NK-92 treated with Interleukin-12 subunit alpha and Interleukin-12 subunit beta, amount 100 ng/mL, for 24 hours (cell line): ENCODE results near the gene CACNA2D2.

Source experiments
- DNase-seq: peaks from one replicate; lab custom pipeline; 2025; lab: John Stamatoyannopoulos, UW

CACNA2D2 gene

DNA sequence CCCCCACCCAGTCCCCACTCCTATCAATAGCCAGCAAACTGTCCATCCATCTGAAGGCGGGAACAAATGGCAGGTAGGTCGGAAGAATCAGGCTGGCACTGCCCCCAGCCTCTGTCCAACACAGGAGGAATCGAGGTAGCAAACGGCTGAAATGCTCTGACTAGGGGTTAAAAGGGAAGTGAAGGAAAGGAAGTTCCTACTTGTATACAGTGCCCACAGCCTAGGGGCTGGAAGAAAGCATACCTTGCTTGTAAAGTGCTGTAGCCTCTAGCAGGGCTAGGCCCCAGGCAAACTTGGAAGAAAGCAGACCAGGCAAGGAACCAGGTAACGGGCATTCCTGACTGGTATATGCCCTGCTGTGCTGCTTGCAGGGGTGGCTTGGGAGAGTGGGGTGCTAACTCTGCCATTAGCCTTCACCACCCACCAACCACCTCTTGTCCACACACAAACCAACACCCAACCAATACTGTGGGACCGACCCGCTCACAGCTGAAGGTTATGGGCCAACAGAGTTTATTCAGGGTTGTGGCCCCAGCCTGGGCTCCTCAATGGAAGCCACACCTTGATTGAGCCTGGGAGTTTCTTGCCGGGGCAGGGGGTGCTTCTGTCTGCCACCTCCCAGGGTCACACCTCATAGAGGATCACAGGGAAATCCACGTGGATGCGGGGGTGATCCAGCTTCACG lies 177.8 kb downstream of the CACNA2D2 start:
- DNase-seq: no peak

DNA sequence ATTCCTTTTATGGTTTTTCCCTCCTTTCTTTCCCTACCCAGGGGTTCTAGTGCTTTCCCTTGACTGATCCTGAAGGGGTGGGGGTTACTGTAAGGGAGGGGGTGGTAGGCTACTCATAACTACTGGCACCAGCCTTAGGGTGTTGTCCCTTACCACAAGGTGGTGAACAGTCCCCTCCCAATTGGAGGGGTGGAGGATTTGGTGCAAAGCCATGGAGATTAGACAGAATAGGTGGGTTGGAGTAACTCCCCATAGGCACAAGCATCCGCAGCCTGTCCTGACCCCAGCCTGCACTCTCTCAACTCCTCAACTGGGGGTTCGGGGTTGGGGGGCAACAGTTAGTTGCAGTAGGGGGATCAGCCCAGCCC lies 178.3 kb downstream of the CACNA2D2 start:
- no peak for DNase-seq

DNA sequence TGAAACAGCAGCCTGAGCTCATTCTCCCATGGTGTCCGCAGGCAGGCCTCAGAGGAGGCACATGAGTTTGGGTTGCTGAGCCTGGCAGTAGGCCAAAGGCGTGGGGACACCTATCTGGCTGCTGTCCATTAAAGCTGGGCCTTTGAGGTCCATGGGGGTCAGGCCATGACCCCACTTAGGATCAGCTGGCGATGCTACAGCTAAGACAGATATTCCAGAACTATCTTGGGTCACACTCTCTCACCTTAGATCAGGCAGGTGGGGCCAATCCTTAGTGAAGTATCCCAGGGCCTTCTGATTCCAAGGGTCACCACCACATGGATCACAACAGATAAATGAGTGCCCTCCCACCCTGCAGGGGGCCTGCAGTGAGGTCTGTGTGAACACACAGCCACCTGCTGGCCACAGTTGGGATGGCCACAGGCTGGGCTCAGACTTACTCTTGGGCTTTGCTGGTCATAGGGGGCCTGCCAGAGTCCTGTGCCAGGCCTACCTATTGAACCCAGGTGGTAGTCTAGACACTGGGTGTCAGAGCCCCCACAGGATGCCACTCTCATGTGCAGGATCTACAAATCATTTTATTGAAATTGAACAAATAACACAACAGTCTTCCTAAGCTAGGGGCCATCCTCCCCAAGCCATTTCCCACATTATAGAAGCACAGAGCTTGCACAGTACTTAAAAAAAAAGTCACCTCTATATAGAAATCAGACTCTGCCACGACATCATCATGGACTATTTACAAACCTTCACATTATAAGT lies 178.9 kb downstream of the CACNA2D2 start:
- no peak for DNase-seq

DNA sequence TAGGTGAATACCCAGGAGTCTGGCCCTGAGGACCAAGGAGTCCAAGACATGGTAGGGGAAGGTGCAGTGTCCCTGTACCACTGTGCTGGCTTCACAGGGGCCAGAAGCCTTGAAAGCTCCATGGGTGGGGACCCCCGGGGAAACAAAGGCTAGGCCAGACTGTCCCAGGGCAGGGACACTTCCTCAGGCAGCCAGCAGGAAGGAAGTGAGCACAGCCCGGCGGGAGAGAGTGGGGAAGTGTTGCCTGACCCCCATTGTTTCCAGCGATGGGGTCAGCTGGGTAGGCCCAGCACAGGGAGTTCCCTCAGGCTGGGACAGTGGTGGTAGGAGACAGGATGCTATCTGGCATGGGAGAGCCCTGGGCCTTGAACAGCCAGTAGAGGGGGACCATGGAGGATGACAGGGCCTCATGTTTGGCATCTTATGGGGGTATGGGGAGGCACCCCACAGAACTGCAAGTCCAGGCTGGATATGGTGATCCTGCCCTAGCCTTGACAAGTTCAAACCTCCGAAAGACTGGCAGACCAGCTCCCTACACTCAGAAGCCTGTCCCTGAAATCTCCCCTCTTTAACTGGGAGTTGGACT lies 179.7 kb downstream of the CACNA2D2 start:
- no peak for DNase-seq

DNA sequence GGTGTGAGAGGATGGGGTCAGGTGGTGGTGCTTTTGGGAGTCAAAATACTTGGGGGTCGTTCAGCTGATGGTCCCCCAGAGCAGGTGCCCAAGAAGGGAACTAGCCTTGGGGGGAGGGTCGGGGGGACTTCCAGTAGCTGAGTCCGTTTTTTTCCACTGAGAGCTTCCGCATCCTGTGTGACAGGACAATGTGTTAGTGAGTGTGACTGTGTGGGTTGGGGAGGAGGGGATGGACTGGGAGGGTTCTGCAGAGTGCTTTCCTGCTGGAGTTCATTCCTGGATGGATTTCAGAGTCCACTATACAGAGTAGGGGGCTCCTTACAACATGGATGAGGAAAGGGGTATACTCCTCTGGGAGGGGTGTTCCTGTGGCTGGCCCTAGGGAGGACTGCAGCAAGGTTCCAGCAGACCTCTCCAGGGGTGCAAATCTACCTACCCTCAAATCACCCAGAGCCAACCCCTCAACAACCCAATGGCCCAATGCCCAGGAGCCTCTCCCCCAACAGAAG lies 180.3 kb downstream of the CACNA2D2 start:
- DNase-seq: no peak

DNA sequence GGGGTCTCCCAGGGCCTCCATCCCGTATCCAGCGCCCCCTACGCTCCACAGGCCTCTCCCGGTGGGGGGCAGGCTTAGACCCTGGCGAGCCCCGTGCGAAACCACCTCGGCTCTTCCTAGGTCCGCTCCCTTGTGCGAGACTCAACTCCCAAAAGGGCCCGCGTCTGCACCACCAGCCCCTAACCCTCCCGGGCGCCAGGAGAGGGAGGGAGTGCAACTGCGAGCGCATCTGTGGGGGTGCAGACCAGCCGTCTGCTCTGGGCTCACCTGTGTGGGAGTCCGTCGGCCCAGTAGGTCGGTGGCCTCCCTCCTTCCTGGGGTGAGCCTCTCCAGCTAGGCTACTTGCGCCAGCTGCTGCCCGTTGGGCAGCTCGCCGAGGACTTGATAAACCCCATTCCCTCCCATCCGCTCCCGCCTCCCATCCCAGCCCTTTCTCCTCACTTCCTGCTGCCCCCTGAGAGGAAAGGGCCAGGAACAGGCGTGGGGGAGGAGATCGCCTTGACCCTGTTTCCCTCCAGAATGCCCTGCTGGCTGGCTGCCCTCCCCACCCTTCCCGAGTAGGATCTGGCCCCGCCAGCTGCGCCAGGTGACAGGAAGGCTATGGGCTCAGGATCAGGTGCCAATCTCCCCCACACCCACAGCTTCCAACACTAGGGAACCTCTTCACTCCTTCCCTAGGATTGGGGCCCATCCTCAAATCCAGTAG lies 180.9 kb downstream of the CACNA2D2 start, which contains the start of gene HYAL2:
Gene HYAL2, minus strand, starts transcription at position 360 of the 706 bp plus-strand sequence. CDS start 2,256 bp downstream, outside the sequence.
- DNase-seq: no peak

DNA sequence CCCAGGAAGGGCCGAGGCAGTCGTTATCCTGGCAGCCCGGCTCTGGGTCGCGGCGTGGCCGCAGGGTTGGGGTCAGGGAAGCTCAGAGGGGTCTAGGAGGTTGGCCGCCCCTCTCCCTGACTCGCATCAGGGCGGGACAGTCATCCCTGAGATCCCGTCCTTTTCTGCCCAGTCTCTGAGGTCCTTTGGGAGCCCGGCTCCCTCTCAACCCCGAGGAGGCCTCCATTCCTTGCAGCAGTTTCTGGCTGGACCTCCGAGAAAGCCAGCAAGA lies 181.4 kb downstream of the CACNA2D2 start:
- no peak for DNase-seq

DNA sequence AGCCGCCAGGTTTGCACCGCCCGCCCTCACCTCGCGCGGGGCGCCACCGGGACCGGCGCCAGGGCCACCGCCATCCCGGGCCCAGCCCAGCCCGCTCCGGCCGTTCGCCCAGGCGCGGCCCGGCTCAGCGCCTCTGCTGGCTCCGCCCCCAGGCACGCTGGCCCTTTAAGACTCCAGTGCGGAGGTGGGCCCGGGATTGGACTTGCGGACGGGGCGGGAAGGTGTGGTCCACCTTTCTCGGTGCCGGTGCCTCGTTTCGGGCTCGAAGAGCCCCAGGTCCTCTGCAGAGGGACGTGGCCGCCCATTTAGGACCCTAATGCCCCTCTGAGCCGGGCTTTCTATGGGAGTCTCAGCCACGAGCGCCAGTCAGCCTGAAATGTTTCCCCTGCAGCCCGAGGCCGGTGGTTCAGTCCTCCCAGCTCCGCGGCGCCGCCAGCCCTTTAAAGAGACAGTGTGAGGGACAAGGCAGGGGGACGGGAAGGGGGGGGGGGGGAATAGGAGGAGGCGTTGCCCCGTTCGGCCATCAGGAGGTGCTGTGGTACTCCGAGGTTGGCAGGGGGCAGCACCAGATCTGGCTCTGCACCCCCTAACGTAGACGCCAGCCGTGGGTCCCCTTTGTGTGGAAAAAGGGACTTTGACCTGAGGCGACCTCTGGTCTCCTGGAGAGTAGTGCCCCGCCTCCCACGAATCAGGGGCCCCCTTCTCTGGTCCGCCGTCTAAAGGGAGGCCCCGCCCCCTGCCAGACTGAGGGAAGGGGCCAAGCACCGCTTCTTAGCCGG lies 181.9 kb downstream of the CACNA2D2 start:
- DNase-seq: peak; percentile 63

DNA sequence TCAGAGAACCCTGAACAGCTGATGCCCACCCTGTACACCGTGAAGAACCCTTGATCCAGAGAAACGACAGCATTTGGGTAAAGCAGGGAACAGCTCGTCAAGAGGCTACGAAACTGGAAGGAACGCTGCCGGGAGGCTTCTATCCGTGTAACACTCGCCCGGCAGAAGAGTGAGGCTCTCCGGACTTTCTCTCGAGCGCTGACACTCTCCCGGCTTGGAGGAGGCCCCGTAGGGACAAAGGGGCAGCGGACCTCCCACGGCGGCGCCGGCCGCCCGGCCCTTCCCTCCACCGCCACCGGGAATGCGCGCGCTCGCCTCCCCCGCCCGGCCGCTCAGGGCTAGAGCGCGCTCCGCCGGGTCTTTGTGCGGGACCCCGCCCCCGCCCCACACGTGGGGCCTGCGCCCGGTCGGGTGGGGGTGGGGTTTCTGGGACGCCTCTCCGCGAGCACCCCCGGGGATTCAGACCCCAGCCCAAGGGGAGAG lies 182.5 kb downstream of the CACNA2D2 start:
- DNase-seq: no peak

DNA sequence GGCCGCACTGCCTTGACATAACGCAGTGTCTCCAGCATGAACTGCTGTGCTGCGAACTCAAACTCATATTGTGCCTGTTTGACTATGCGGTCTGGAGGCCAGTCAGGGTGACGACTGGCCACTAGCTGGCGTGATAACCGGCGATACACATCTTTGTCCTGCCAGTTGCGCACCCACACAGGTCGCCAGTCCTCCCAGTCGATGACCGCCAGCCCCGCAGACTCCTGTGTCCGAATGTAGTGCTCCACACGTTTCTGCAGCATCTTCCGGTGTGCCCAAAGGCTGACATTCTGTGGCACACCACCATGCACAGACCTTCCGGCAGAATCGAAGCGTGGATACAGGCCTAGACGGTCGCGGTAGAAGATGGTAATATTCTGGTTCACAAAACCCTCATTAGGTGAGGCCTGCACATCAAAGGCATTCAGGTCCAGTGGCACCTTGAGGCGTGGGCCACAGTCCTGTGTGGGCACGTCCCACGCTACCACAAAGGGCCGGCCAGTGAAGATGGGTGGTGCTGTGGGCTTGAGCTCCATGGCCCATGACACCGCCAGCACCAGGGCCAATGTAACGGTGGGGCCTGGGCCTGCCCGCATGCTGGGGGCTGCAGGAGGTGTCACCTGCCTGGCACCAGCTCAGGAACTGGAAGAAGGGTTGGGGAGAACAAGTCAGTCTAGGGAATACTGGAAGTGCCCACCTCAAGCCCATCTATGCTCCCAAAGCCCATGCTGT lies 183.4 kb downstream of the CACNA2D2 start:
- DNase-seq: no peak

DNA sequence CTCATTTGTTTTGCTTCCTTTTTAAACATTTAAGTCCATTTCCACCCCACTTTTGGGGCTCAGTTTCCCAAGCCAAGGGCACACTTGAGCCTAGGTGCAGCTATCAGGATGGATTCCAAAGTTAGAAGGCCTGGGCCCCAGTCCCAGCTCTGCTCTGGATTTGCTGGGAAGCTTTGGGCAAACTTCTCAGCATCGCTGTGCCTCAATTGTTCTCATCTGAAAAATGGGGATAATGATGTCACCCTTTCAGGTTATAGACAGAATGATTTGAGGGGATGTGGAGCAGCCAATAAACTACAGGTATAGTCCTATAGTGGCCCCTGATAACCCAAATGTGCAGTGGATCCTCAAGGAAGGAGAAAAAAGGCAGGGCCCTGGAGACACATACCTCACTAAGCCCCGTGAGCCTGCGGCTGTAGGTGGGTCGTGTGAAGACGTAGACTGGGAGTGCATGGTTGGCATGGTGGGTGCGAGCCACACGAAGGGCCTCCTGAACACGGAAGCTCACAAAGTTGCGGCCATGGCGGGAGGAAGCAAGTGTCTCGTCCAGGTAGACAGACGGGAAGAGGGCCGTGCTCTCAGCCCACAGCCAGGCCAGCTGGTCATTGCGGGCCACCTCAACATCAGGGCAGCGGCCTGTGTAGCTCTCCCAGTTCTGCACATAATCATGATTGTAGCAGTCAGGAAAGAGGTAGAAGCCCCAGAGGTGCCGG lies 184.1 kb downstream of the CACNA2D2 start:
- no peak for DNase-seq

DNA sequence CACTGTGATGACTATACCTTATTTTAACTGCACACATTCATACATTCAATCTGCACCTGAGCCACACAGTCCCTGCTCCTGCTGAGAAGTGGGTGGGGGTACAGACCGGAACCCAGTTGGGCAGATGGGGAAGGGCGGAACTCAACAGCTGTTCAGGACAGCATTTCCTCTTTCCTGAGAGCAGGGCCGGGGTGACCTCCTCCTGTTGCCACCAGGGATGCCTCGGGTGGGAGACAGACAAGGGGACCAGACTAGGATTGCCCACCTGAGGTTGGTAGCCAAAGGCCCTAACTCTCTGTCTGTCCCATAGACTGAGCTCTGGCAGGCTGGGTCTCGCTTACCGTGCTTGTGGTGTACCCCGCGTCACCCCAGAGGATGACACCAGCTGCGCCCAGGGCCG lies 184.8 kb downstream of the CACNA2D2 start:
- DNase-seq: no peak

DNA sequence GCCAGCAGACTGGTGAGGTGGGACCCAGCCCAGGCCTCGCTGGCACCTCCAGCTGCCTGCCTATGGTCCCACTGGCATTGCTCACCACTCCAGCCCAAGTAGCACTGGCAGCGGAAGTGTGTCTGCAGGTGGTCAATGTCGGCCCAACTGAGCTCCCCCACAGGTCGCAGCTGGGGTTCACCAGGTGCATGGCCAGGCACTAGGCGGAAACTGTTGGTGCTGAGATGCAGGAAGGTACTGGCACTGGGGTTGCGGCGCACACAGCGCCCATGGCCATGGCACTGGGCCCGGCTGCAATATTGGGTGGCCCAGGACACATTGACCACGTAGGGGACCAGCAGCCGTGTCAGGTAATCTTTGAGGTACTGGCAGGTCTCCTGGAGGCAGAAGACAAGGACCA lies 185.3 kb downstream of the CACNA2D2 start:
- DNase-seq: no peak

DNA sequence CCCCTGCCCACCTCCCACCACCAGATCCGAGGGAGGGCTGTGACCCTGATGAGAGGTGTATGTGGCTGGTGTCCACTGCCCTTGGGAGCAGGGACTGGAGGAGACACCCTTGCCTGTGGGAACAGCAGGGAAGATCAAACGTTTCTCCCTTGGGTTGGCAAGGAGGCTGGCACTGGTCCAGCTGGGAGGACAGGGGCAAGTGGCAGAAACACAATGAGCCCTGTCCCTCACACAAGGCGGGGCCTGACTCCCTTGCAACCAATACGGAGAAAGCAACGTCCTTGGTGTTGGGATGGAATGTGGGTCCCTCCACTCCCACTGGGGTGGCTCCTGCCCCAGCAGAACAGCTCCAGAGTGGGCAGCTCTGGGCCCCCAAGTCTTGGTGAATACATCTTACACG lies 186.1 kb downstream of the CACNA2D2 start:
- DNase-seq: no peak

DNA sequence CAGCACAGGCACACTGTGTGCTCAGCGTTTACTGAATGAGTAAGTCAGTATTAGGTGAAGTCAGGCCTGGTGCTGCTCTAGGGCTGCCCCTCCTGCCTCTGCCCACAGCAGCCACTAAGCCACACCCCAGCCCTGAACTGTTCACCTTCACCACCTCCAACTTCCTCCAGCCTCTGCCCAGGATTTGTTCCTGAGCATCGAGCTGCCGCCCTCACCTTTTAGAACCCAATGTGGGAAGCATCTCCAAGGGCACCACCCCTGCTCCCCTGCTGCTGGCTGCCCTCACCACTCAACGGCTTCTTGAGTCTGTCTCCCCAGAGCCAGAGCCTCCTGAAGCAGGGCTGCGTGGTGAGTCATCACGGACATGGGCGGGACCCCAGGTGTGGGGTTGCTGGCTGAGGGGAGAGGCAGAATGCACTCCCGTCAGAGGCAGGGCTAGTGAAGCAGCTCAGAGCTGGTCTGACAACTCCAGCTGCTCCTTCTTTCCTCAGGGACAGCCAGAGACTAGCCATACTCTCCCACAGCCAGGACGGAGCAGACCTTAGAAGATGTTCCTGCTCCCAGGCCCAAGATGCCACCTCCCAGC lies 186.7 kb downstream of the CACNA2D2 start:
- no peak for DNase-seq

DNA sequence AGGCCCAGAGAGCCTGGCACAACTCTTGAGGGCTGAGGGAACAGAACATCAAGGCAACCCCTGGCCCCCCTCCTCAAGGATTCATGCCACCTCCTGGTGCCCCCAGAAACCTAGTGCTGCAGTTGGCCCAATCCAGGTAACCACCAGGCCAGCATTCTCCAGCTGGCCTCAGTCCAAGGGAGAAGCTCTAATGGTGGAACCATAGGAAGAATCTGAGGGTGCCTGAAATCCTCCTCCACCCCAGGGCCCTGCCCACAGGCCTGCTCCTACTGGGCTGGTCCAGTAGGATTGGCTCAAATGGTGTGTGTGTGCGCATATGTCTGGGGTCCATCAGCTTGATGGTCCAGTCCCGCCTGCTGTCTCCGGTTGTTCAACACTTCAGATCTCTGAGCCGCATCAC lies 188.6 kb downstream of the CACNA2D2 start:
- no peak for DNase-seq

DNA sequence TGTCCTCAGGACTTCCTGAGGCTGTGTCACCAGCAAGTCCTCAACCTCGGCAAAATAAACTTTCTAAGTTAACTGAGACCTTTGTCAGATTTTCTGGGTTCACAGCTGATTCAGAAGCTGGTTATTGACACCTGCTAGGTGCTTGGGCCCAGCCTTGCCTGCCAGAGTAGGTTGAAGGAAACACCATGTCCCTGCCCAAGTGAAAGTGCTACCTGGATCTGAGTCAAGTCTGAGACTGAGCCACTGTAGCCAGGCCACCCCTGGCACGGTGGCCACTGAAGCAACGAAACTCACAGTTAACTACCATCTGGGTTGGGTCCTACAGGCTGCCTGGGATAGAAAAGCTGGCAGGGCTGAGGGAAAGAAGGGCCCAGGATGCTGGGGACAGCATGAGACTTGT lies 189.1 kb downstream of the CACNA2D2 start:
- no peak for DNase-seq
